Adrenal gland (tissue), 12 donors: Measurements from ENCODE around the gene MAGEA8. TPM values are rescaled to one million over a fixed set of nuclear protein-coding genes. Genes with fewer than 3 reads are reported as not detected.
"Not testable (repeated sequence)": the region's sequence is repeated elsewhere in the genome, so short reads cannot be mapped to it uniquely, and the experiment has no call there.

Experiments used
- DNase-seq, 7 donors: peaks; one replicate each; pipeline ENCODE4 v3.0.0-alpha.2; 2019 to 2020
- H3K27ac ChIP-seq, 5 donors: fragments of 200-600 bp; sonication (generic) in 4 of 5; 1 replicate in 3 of 5; 2 replicates in 2 of 5; pipeline versions ENCODE4 v1.5.1 to v1.8.0; 2016 to 2020; ENCODE audit warnings: mild to moderate bottlenecking in 1 of 5
- H3K27me3 ChIP-seq: fragments of 200-600 bp; 2 replicates; pipeline ENCODE4 v1.8.0; 2021
- H3K36me3 ChIP-seq, 2 donors: fragments of 200-600 bp; replicated peaks in 1 of 2; 1 replicate in 1 of 2; 2 replicates in 1 of 2; pipeline versions ENCODE4 v1.5.1 to v1.8.0; 2018 to 2022
- H3K4me1 ChIP-seq, 2 donors: fragments of 200-600 bp; replicated peaks in 1 of 2; 1 replicate in 1 of 2; 2 replicates in 1 of 2; pipeline versions ENCODE4 v1.5.1 to v1.8.0; 2018 to 2021
- H3K4me3 ChIP-seq, 4 donors: fragments of 200-600 bp; sonication (generic) in 3 of 4; one replicate each; pipeline ENCODE4 v1.5.1; 2016 to 2018
- H3K9me3 ChIP-seq, 3 donors: fragments of 200-600 bp; sonication (generic) in 1 of 3; replicated peaks in 1 of 3; 1 replicate in 2 of 3; 2 replicates in 1 of 3; pipeline versions ENCODE4 v1.5.1 to v1.8.0; 2016 to 2021
- POLR2A ChIP-seq, 2 donors: fragments of 450-650 bp; IDR thresholded peaks; one replicate each; pipeline ENCODE4 v1.6.1; 2017; ENCODE audit warnings: antibody characterized with exemption in 2 of 2, mild to moderate bottlenecking in 2 of 2, moderate library complexity in 1 of 2
- WGBS, 4 donors: extraction: QIAGEN DNeasy Blood & Tissue Kit in 2 of 4; methylation state at CpG; one replicate each; pipeline versions ENCODE4 v1.1.5 to v1.1.7; 2013 to 2017; 5-methylcytosine and 5-hydroxymethylcytosine counted together
- intact Hi-C, 2 donors: fragments of 100-400 bp; cut with DNase I; formaldehyde crosslinking; loops; one replicate each; pipeline versions ENCODE4 v1.14.1 to v1.15.0; 2022 to 2023
- polyA plus RNA-seq, 3 donors: library from polyadenylated mRNA; stranded (reverse); fragments of 200-250 nt in 2 of 3; fragments of 350-450 nt in 1 of 3; fragmentation: Illumina TruSeq in 1 of 3; extraction: RNeasy Lipid Tissue Mini Kit (QIAGEN cat#74804) in 1 of 3; gene quantifications; one replicate each; pipeline ENCODE4 v1.2.3, GENCODE V29; 2013 to 2014
- total RNA-seq, 9 donors: library from RNA; depleted of rRNA in 4 of 9; stranded (reverse); fragments of >200 nt in 4 of 9; fragments of 120-200 nt in 1 of 9; fragmentation: NEBNext Ultra II Directional in 1 of 9; extraction: Animal tissue kit (Norgen Biotek cat#: 25700) in 1 of 9; gene quantifications; one replicate each; pipeline versions ENCODE4 v1.1.0 to v1.2.4, GENCODE V29; 2013 to 2023
- TF ChIP-seq, protein P1 (sequence below), 6 experiments: fragments of 450-650 bp in 4 of 6; fragments of 200-600 bp in 2 of 6; sonication (generic) in 1 of 6; IDR thresholded peaks; 1 replicate in 5 of 6; 2 replicates in 1 of 6; pipeline versions ENCODE4 v1.5.1 to v1.8.0; 2016 to 2021; ENCODE audit warnings: antibody characterized with exemption in 6 of 6, mild to moderate bottlenecking in 2 of 6, moderate library complexity in 1 of 6
- donor health status: healthy with polysubstance abuse.
- donor health status: Bipolar disorder and iron deficiency.
- donor health status: DM: yes; HTN: yes; CAD: no.
- donor health status: DM: no; HTN: no; CAD: no.
- donor health status: DM: no; HTN: no; CAD: no.
- donor health status: DM: yes; HTN: yes; CAD: no.

The MAGEA8 gene
- total and polyA plus RNA-seq, 12 donors, result not detected

DNA sequence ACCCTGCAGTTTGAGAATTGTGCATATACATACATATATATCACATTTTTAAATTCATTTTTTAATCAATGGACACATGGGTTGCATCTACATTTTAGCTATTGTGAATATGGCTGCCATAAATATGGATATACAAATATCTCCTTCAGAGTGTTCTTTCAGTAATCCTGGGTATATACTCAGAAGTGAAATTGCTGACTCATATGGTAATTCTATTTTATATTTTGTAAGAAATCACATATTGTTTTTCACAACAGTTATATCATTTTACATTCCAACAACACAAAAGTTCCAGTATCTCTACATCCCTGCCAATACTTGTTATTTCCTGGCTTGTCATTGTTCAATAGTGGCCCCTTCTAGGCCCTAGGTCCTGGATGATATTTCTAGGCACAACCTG, 27.7 kb downstream of the MAGEA8 start:
- intact Hi-C loops, result no loop called here
- H3K4me1 ChIP-seq, result no peaks in the 10 kb centered on the region
- H3K4me3 ChIP-seq, result no peak overlapping the region
- DNase-seq, result no peak
- H3K9me3 ChIP-seq, result no peaks in the 10 kb centered on the region
- TF ChIP-seq, protein P1, sequence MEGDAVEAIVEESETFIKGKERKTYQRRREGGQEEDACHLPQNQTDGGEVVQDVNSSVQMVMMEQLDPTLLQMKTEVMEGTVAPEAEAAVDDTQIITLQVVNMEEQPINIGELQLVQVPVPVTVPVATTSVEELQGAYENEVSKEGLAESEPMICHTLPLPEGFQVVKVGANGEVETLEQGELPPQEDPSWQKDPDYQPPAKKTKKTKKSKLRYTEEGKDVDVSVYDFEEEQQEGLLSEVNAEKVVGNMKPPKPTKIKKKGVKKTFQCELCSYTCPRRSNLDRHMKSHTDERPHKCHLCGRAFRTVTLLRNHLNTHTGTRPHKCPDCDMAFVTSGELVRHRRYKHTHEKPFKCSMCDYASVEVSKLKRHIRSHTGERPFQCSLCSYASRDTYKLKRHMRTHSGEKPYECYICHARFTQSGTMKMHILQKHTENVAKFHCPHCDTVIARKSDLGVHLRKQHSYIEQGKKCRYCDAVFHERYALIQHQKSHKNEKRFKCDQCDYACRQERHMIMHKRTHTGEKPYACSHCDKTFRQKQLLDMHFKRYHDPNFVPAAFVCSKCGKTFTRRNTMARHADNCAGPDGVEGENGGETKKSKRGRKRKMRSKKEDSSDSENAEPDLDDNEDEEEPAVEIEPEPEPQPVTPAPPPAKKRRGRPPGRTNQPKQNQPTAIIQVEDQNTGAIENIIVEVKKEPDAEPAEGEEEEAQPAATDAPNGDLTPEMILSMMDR (IDR thresholded peaks at IDR 0.05), result no peak
- no peak for TF ChIP-seq POLR2A (IDR thresholded peaks at IDR 0.05)
- H3K27ac ChIP-seq, result no peak overlapping the region
- no peaks in the 10 kb centered on the region for H3K27me3 ChIP-seq
- no peaks in the 10 kb centered on the region for H3K36me3 ChIP-seq

DNA sequence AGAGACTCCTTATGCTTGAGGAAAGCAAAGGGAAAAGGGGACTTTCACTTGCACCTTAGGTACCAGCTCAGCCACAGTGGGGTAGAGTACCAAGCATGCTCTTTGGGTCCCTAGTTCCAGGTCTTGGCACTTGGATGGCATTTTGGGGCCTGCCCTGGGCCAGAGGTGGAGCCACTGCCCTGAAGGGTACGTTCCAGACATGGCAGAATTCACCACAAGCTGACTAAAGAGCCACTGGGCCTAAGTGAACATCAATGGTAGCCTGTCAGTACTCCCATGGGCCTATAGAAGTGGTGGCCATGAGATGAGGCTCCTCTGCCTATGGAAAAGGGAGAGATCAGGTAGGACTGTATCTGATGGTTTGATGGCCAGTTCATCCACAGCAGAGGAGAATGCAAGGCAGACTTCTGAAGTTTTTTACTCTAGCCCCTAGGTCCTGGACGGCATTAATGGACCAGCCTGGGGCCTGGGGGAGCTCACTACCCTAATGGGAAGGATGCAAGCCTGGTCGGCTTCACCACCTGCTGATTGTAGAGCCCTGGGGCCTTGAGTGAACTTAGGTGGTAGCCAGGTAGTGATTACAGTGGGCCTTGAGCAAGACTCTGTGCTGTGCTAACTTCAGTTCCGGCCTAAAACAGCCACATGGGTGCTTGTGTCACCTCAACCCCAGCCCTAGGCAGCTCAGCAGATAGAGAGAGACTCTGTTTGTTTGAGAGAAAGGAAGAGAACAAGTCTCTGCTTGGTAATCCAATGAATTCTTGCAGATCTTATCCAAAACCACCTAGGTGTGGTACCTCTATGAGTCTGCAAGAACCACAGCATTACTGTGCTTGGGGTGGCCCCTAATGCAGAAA, 28.6 kb downstream of the MAGEA8 start:
- WGBS, 4 donors, result 76 to 96% (median 86%) methylated on average over 2 to 4 of the region's 4 CpGs
- DNase-seq, result no peak
- H3K36me3 ChIP-seq, result no peaks in the 10 kb centered on the region
- no peak overlapping the region for H3K4me3 ChIP-seq
- intact Hi-C loops, result no loop called here
- no peaks in the 10 kb centered on the region for H3K9me3 ChIP-seq
- H3K4me1 ChIP-seq, result no peaks in the 10 kb centered on the region
- no peaks in the 10 kb centered on the region for H3K27me3 ChIP-seq
- TF ChIP-seq POLR2A (IDR thresholded peaks at IDR 0.05), result no peak
- TF ChIP-seq, protein P1 (IDR thresholded peaks at IDR 0.05), result no peak
- H3K27ac ChIP-seq, result no peak overlapping the region

DNA sequence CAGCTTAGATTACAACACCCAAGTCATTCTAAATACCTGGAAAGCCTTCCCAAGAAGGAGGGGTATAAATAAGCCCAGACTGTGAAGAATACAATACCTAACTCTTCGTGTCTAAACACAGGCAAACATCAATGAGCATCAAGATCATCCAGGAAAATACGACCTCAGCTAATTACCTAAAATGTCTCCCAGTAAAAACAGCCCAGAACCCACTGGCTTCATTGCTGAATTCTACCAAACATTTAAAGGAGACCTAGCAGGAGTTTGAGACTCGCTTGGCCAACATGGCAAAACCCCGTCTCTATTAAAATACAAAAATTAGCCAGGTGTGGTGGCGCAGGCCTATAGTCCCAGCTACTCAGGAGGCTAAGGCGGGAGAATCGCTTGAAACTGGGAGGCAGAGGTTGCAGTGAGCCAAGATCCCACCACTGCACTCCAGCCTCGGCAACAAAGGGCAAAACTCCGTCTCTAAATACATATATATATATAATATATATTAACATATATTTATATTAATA, 29.3 kb downstream of the MAGEA8 start:
- no peak for TF ChIP-seq POLR2A (IDR thresholded peaks at IDR 0.05)
- TF ChIP-seq, protein P1 (IDR thresholded peaks at IDR 0.05), result no peak
- 93 to 97% (median 95%) methylated on average over 7 to 9 of the region's 9 CpGs for WGBS, 4 donors
- DNase-seq, result no peak
- no peaks in the 10 kb centered on the region for H3K4me1 ChIP-seq
- H3K9me3 ChIP-seq, result no peaks in the 10 kb centered on the region
- no peak overlapping the region for H3K27ac ChIP-seq
- H3K27me3 ChIP-seq, result no peaks in the 10 kb centered on the region
- H3K4me3 ChIP-seq, result no peak overlapping the region
- no peaks in the 10 kb centered on the region for H3K36me3 ChIP-seq
- intact Hi-C loops, result no loop called here

DNA sequence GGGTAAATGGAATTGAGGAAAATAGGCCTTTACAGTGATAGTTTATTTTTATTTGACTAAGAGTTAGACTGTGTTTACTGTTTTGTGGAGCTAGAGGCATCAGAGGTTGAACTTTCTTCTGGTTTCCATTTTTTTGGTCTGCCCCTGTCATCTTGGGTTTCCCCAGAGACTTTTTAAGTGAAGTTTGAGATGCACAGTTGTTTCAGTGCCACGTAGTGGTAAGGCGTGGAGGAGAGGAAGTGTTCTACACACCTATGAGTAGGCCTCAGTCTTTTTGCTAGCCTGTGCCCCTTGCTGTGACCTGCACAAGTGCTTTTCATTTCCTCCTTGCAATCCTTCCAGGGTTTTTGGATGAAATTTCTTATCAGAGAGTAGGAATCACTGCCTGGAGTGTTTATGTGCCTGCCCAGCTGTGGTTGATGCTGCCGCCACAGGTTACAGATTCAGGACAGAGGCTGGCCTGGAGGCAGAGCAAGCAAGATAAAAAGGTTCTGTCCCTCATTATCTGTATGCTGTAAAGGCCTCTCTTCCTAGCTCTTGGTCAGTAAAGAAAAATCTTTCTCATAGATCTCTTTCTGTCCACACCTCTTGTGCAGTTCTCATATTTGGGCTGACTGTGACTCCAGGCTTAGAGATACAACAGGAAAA, 35.9 kb downstream of the MAGEA8 start:
- no peaks in the 10 kb centered on the region for H3K4me1 ChIP-seq
- H3K27me3 ChIP-seq, result no peaks in the 10 kb centered on the region
- 69 to 86% (median 83%) methylated on average over 3 of the region's 3 CpGs for WGBS, 4 donors
- intact Hi-C loops, result no loop called here
- no peak overlapping the region for H3K4me3 ChIP-seq
- TF ChIP-seq POLR2A (IDR thresholded peaks at IDR 0.05), result no peak
- TF ChIP-seq, protein P1 (IDR thresholded peaks at IDR 0.05), result no peak
- H3K36me3 ChIP-seq, result no peaks in the 10 kb centered on the region
- no peaks in the 10 kb centered on the region for H3K9me3 ChIP-seq
- DNase-seq, result no peak
- no peak overlapping the region for H3K27ac ChIP-seq

DNA sequence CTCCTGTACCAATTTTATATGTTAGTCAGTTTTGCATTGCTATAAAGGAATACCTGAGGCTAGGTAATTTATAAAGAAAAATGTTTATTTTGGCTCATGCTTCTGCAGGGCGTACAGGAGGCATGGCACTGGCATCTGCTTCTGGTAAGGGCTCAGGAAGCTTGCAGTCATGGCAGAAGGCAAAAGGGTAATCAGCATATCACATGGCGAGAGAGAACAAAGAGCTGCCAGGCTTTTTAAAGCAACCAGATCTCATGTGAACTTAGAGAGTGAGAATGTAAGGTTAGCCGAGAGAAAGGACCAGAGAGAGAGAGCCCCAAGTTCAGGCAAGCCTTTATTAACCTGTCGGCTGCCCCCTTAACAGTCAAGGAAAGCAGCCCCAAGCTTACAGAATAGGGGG, 42.9 kb downstream of the MAGEA8 start:
- H3K27ac ChIP-seq, H3K36me3 ChIP-seq, H3K27me3 ChIP-seq, H3K4me1 ChIP-seq, H3K4me3 ChIP-seq, H3K9me3 ChIP-seq, DNase-seq, intact Hi-C loops: not testable (repeated sequence)
- no CpG with 5 or more reads among the region's 4 CpGs for WGBS, 4 donors

DNA sequence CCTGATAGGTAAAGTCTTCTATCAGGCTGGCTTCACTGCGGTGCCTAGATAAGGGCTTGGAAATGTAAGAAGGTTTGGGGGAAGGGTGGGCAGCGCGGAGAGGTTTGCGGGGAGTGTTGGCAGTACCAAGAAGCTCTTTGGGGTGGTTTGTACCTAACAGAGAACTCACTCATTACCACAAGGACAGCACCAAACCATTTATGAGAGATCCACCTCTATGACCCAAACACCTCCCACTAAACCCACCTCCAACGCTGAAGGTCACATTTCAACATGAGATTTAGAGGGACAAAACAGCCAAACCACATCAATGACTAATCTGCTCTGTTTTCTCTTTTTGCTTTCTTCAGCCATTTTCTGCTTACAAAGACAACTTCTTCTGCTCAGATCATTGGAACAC, 43.5 kb downstream of the MAGEA8 start:
- WGBS, 4 donors, result no CpG with 5 or more reads among the region's 5 CpGs
- H3K9me3 ChIP-seq, H3K36me3 ChIP-seq, H3K27me3 ChIP-seq, DNase-seq, intact Hi-C loops, H3K4me3 ChIP-seq, H3K27ac ChIP-seq, H3K4me1 ChIP-seq: not testable (repeated sequence)
